ENCODE measurements around the gene GALNT3. TPM values are rescaled to one million over a fixed set of nuclear protein-coding genes. Genes with fewer than 3 reads are reported as not detected.
A peak's percentile ranks its signal among the peaks of the same experiment; 100 is the strongest.

The GALNT3 gene
- total RNA-seq: 1 to 10 TPM in 3 of 4 donors, under 1 TPM in 1; 0.82 to 2.7 (median 1.7) TPM

- ATAC-seq (ENCODE audit: low FRiP score) (peak; percentile 46), DNase-seq (ENCODE audit: low spot score) (no peak)
- no peak for TF ChIP-seq CTCF (IDR thresholded peaks at IDR 0.05)
Measured at GRCh38 chr2:165793779-165794535, at the start of gene GALNT3. GALNT3 (minus strand) TSS chr2:165794247; CDS start chr2:165770700, 23,547 bp downstream.

GRCh38 chr2:165843351-165843750 is 49.3 kb upstream of the GALNT3 start:
- ATAC-seq (ENCODE audit: low FRiP score) (no peak), DNase-seq (ENCODE audit: low spot score) (no peak)
- TF ChIP-seq CTCF (IDR thresholded peaks at IDR 0.05): no peak

- DNase-seq (ENCODE audit: low spot score) (no peak), ATAC-seq (ENCODE audit: low FRiP score) (no peak)
- no peak for TF ChIP-seq CTCF (IDR thresholded peaks at IDR 0.05)
Measured at GRCh38 chr2:165840333-165840958, 46.4 kb upstream of the GALNT3 start.

GRCh38 chr2:165839610-165840009 is 45.6 kb upstream of the GALNT3 start:
- ATAC-seq (ENCODE audit: low FRiP score): no peak
- no peak for TF ChIP-seq CTCF (IDR thresholded peaks at IDR 0.05)
- DNase-seq (ENCODE audit: low spot score): no peak

- ATAC-seq (ENCODE audit: low FRiP score) (no peak), DNase-seq (ENCODE audit: low spot score) (no peak)
- TF ChIP-seq CTCF (IDR thresholded peaks at IDR 0.05): no peak
Measured at GRCh38 chr2:165837122-165837521, 43.1 kb upstream of the GALNT3 start.

- no peak for DNase-seq (ENCODE audit: low spot score)
- TF ChIP-seq CTCF (IDR thresholded peaks at IDR 0.05): no peak
- no peak for ATAC-seq (ENCODE audit: low FRiP score)
Measured at GRCh38 chr2:165835363-165835762, 41.3 kb upstream of the GALNT3 start.

GRCh38 chr2:165833156-165833555 is 39.1 kb upstream of the GALNT3 start:
- ATAC-seq (ENCODE audit: low FRiP score): no peak
- DNase-seq (ENCODE audit: low spot score): no peak
- no peak for TF ChIP-seq CTCF (IDR thresholded peaks at IDR 0.05)
